Mammary epithelial cell (primary cell): ENCODE data around the gene PROK1.

Experiments used
- CTCF ChIP-seq, 2 donors: IDR thresholded peaks in 1 of 2; conservative IDR thresholded peaks in 1 of 2; 2 replicates each; pipeline ENCODE4 v1.5.1; 2011 to 2012; ENCODE audit warnings: inconsistent platforms in 2 of 2, low read length in 2 of 2, mild to moderate bottlenecking in 2 of 2, control low read depth in 1 of 2, low read depth in 1 of 2; ENCODE audit not compliant: insufficient read depth in 1 of 2; ENCODE audit errors: extremely low read depth in 1 of 2
- EZH2 ChIP-seq: IDR thresholded peaks from 2 replicates; pipeline ENCODE4 v1.6.1; 2012; ENCODE audit warnings: low read length, inconsistent platforms, borderline replicate concordance

GRCh38 chr1:110408488-110408887, 42.5 kb upstream of the PROK1 start:
- no peak for TF ChIP-seq CTCF (conservative IDR thresholded peaks at IDR 0.05 in 1 of 2, IDR thresholded peaks at IDR 0.05 in 1 of 2; ENCODE audit: extremely low read depth in 1 of 2, insufficient read depth in 1 of 2, low read depth in 1 of 2, low read length in 2 of 2)
- no peak for TF ChIP-seq EZH2
